Naive thymus-derived CD8-positive, alpha-beta T cell (primary cell): ENCODE results near the gene LPP. TPM values are rescaled to one million over a fixed set of nuclear protein-coding genes. Genes with fewer than 3 reads are reported as not detected.
A peak's percentile ranks its signal among the peaks of the same experiment; 100 is the strongest.

ENCODE experiments used
- ATAC-seq, 2 donors: fragments of 150-1000 bp; cut with Tn5 transposase in 1 of 2; sonication (Bioruptor Pico), chemical (Tn5 transposase) in 1 of 2; 1 replicate in 1 of 2; 2 replicates in 1 of 2; pipeline ENCODE4 v1.10.0; 2021; ENCODE audit warnings: mild to moderate bottlenecking in 2 of 2, moderate library complexity in 2 of 2
- POLR2A ChIA-PET: fragments of 350-600 bp; sonication (Branson Sonifier 250); formaldehyde crosslinking; loops from one replicate; lab custom pipeline; 2021; ENCODE audit warnings: antibody characterized with exemption; lab: Charles Lee
- DNase-seq, 10 donors: peaks; one replicate each; pipeline versions ENCODE4 v3.0.0 to v3.0.0-alpha.2; 2020 to 2022
- H3K27ac Mint-ChIP-seq, 10 donors: one replicate each; pipeline ENCODE4 v1.8.0; 2020 to 2022; ENCODE audit warnings: mild to moderate bottlenecking in 10 of 10, mixed read lengths in 10 of 10, moderate library complexity in 4 of 10, inconsistent platforms in 1 of 10
- H3K27me3 Mint-ChIP-seq, 5 donors: one replicate each; pipeline ENCODE4 v1.8.0; 2021 to 2022; ENCODE audit warnings: mixed read lengths in 5 of 5
- H3K36me3 Mint-ChIP-seq, 3 donors: one replicate each; pipeline ENCODE4 v1.8.0; 2020 to 2022; ENCODE audit warnings: mixed read lengths in 3 of 3, mild to moderate bottlenecking in 2 of 3, inconsistent platforms in 1 of 3
- H3K4me1 Mint-ChIP-seq, 4 donors: one replicate each; pipeline ENCODE4 v1.8.0; 2021 to 2022; ENCODE audit warnings: mixed read lengths in 4 of 4
- H3K4me3 Mint-ChIP-seq, 10 donors: one replicate each; pipeline ENCODE4 v1.8.0; 2020 to 2022; ENCODE audit warnings: mild to moderate bottlenecking in 10 of 10, mixed read lengths in 10 of 10, moderate library complexity in 6 of 10, inconsistent platforms in 1 of 10
- H3K9me3 Mint-ChIP-seq, 9 donors: one replicate each; pipeline ENCODE4 v1.8.0; 2020 to 2022; ENCODE audit warnings: mixed read lengths in 9 of 9, mild to moderate bottlenecking in 3 of 9, inconsistent platforms in 1 of 9, moderate library complexity in 1 of 9
- polyA plus RNA-seq, 3 donors: library from polyadenylated mRNA; unstranded; fragments of 300-500 nt; fragmentation: Illumina TruSeq; gene quantifications; one replicate each; pipeline ENCODE4 v1.2.3, GENCODE V29; 2021
- total RNA-seq, 8 experiments: library from RNA in 2 of 8; stranded (reverse) in 2 of 8; gene quantifications; one replicate each; pipeline ENCODE4 v1.2.3 and lab custom pipeline; 2021 to 2026

Gene LPP
- total and polyA plus RNA-seq, 5 experiments from 2014 or later, result 4.9 to 12.5 (median 7.7) TPM

GRCh38 chr3:188147782-188148181, 6.2 kb upstream of the LPP start:
- peak overlapping the region in 2 of 10 donors; percentile 7 to 40 for H3K27ac Mint-ChIP-seq

GRCh38 chr3:188148318-188148717, 5.6 kb upstream of the LPP start:
- no peaks in the 10 kb centered on the region for H3K27me3 Mint-ChIP-seq
- no peaks in the 10 kb centered on the region for H3K36me3 Mint-ChIP-seq
- POLR2A ChIA-PET, result no interaction called here
- H3K4me1 Mint-ChIP-seq, result peaks cover 8 to 28% (median 21%) of the 10 kb centered on the region in 4 donors
- no peak overlapping the region for H3K4me3 Mint-ChIP-seq
- H3K27ac Mint-ChIP-seq, result peak overlapping the region in 2 of 10 donors; percentile 7 to 40
- ATAC-seq (no peak), DNase-seq (no peak)
- peaks cover 0 to 4% (median 0%) of the 10 kb centered on the region in 9 donors for H3K9me3 Mint-ChIP-seq

More at GRCh38 chr3:188147782-188148181, 6.2 kb upstream of the LPP start:
- Mint-ChIP-seq H3K27me3 (no peaks in the 10 kb centered on the region), H3K4me3 (no peak overlapping the region), H3K4me1 (peaks cover 8 to 23% (median 15%) of the 10 kb centered on the region in 4 donors), H3K36me3 (no peaks in the 10 kb centered on the region), H3K9me3 (peaks cover 0 to 4% (median 0%) of the 10 kb centered on the region in 9 donors)
- ATAC-seq (no peak), DNase-seq (no peak)
- POLR2A ChIA-PET, result no interaction called here

- H3K9me3 Mint-ChIP-seq, result peaks cover 0 to 4% (median 0%) of the 10 kb centered on the region in 9 donors
- peaks cover 12 to 34% (median 26%) of the 10 kb centered on the region in 4 donors for H3K4me1 Mint-ChIP-seq
- DNase-seq, result no peak
- ATAC-seq, result no peak
- POLR2A ChIA-PET, result interaction anchor here (0.7 kb wide), 1 partner anchor 509 kb away, joined by 6 read pairs; no protein-coding TSS in a partner anchor
- H3K27ac Mint-ChIP-seq, result peak overlapping the region in 2 of 10 donors; percentile 11 to 27
- H3K4me3 Mint-ChIP-seq, result no peak overlapping the region
- H3K36me3 Mint-ChIP-seq, result no peaks in the 10 kb centered on the region
- no peaks in the 10 kb centered on the region for H3K27me3 Mint-ChIP-seq
These were observed 4.4 kb upstream of the LPP start for GRCh38 chr3:188149587-188149986.

- H3K4me3 Mint-ChIP-seq, result no peak overlapping the region
These were observed 3.0 kb upstream of the LPP start for GRCh38 chr3:188150982-188151381.

GRCh38 chr3:188151438-188151837, 2.5 kb upstream of the LPP start:
- Mint-ChIP-seq H3K9me3 (peaks cover 0 to 4% (median 0%) of the 10 kb centered on the region in 9 donors), H3K27ac (no peak overlapping the region), H3K4me3 (no peak overlapping the region), H3K27me3 (no peaks in the 10 kb centered on the region), H3K36me3 (no peaks in the 10 kb centered on the region), H3K4me1 (peaks cover 20 to 51% (median 44%) of the 10 kb centered on the region in 4 donors)
- ATAC-seq, result no peak
- POLR2A ChIA-PET, result no interaction called here
- DNase-seq, result no peak

More at GRCh38 chr3:188150982-188151381, 3.0 kb upstream of the LPP start:
- H3K27ac Mint-ChIP-seq, result peak overlapping the region in 1 of 10 donors; percentile 30
- ATAC-seq, result no peak
- H3K4me1 Mint-ChIP-seq, result peaks cover 17 to 47% (median 40%) of the 10 kb centered on the region in 4 donors
- POLR2A ChIA-PET, result interaction anchor here (0.6 to 1.1 kb wide), 4 partner anchors 8 to 808 kb away, joined by 3 to 9 read pairs (median 4); no protein-coding TSS in a partner anchor
- H3K9me3 Mint-ChIP-seq, result peaks cover 0 to 4% (median 0%) of the 10 kb centered on the region in 9 donors
- DNase-seq, result no peak
- H3K27me3 Mint-ChIP-seq, result no peaks in the 10 kb centered on the region
- no peaks in the 10 kb centered on the region for H3K36me3 Mint-ChIP-seq

- no peaks in the 10 kb centered on the region for H3K36me3 Mint-ChIP-seq
- POLR2A ChIA-PET, result interaction anchor here (0.7 to 1.4 kb wide), 6 partner anchors 14 to 409 kb away, joined by 3 to 4 read pairs (median 4); no protein-coding TSS in a partner anchor
These were observed 1.1 kb upstream of the LPP start for GRCh38 chr3:188152660-188153436.

GRCh38 chr3:188153437-188154013, 432 bp upstream of the LPP start:
- Mint-ChIP-seq H3K9me3 (no peaks in the 10 kb centered on the region), H3K4me3 (peak overlapping the region; percentile 82 to 96 (median 90)), H3K27me3 (no peaks in the 10 kb centered on the region), H3K27ac (peak overlapping the region; percentile 73 to 95 (median 88)), H3K4me1 (peaks cover 26 to 58% (median 50%) of the 10 kb centered on the region in 4 donors), H3K36me3 (no peaks in the 10 kb centered on the region)
- POLR2A ChIA-PET, result interaction anchor here (0.7 to 1.4 kb wide), 6 partner anchors 15 to 410 kb away, joined by 3 to 4 read pairs (median 4); no protein-coding TSS in a partner anchor
- ATAC-seq, result peak; percentile 24 to 29
- DNase-seq, result peak in 4 of 10 donors; percentile 15 to 65 (median 36)

More at GRCh38 chr3:188152660-188153436, 1.1 kb upstream of the LPP start:
- peak overlapping the region; percentile 73 to 95 (median 88) for H3K27ac Mint-ChIP-seq
- H3K4me1 Mint-ChIP-seq, result peaks cover 28 to 59% (median 52%) of the 10 kb centered on the region in 4 donors
- no peaks in the 10 kb centered on the region for H3K27me3 Mint-ChIP-seq
- peak in 1 of 2 donors; percentile 4 for ATAC-seq
- H3K9me3 Mint-ChIP-seq, result peaks cover 0 to 4% (median 0%) of the 10 kb centered on the region in 9 donors
- peak in 7 of 10 donors; percentile 5 to 29 (median 18) for DNase-seq
- peak overlapping the region; percentile 82 to 96 (median 90) for H3K4me3 Mint-ChIP-seq

- Mint-ChIP-seq H3K27me3 (no peaks in the 10 kb centered on the region), H3K4me1 (peaks cover 33 to 61% (median 56%) of the 10 kb centered on the region in 4 donors), H3K36me3 (no peaks in the 10 kb centered on the region), H3K4me3 (peak overlapping the region; percentile 82 to 93 (median 86)), H3K9me3 (no peaks in the 10 kb centered on the region), H3K27ac (peak overlapping the region; percentile 87 to 92 (median 90))
- no peak for DNase-seq
- POLR2A ChIA-PET, result interaction anchor here (1.0 kb wide), 1 partner anchor 409 kb away, joined by 3 read pairs; no protein-coding TSS in a partner anchor
- no peak for ATAC-seq
These were observed 1.0 kb downstream of the LPP start for GRCh38 chr3:188154809-188155574.

GRCh38 chr3:188156056-188156455, 2.1 kb downstream of the LPP start:
- no peaks in the 10 kb centered on the region for H3K9me3 Mint-ChIP-seq
- no peaks in the 10 kb centered on the region for H3K27me3 Mint-ChIP-seq
- POLR2A ChIA-PET, result no interaction called here
- H3K27ac Mint-ChIP-seq, result peak overlapping the region in 5 of 10 donors; percentile 3 to 85 (median 21)
- peak overlapping the region in 5 of 10 donors; percentile 4 to 93 (median 6) for H3K4me3 Mint-ChIP-seq
- H3K36me3 Mint-ChIP-seq, result peaks cover 0 to 2% (median 0%) of the 10 kb centered on the region in 3 donors
- ATAC-seq (no peak), DNase-seq (no peak)
- peaks cover 39 to 69% (median 64%) of the 10 kb centered on the region in 4 donors for H3K4me1 Mint-ChIP-seq

GRCh38 chr3:188157407-188157806, 3.5 kb downstream of the LPP start:
- POLR2A ChIA-PET, result no interaction called here
- Mint-ChIP-seq H3K9me3 (no peaks in the 10 kb centered on the region), H3K27ac (peak overlapping the region in 4 of 10 donors; percentile 16 to 66 (median 28)), H3K36me3 (peaks cover 0 to 2% (median 0%) of the 10 kb centered on the region in 3 donors), H3K4me1 (peaks cover 39 to 69% (median 63%) of the 10 kb centered on the region in 4 donors), H3K4me3 (no peak overlapping the region), H3K27me3 (no peaks in the 10 kb centered on the region)
- no peak for DNase-seq
- no peak for ATAC-seq

GRCh38 chr3:188157971-188158370, 4.0 kb downstream of the LPP start:
- no peaks in the 10 kb centered on the region for H3K9me3 Mint-ChIP-seq
- peak overlapping the region in 5 of 10 donors; percentile 2 to 33 (median 16) for H3K27ac Mint-ChIP-seq
- peak overlapping the region in 2 of 10 donors; percentile 11 to 59 for H3K4me3 Mint-ChIP-seq
- peaks cover 41 to 67% (median 59%) of the 10 kb centered on the region in 4 donors for H3K4me1 Mint-ChIP-seq
- ATAC-seq (no peak), DNase-seq (no peak)
- peaks cover 0 to 2% (median 0%) of the 10 kb centered on the region in 3 donors for H3K36me3 Mint-ChIP-seq
- POLR2A ChIA-PET, result no interaction called here
- H3K27me3 Mint-ChIP-seq, result no peaks in the 10 kb centered on the region
